Right ventricle myocardium superior (tissue), 1 donor: Measurements from ENCODE around the gene CHD5. TPM values are rescaled to one million over a fixed set of nuclear protein-coding genes. Genes with fewer than 3 reads are reported as not detected.
"Not testable (repeated sequence)": the region's sequence is repeated elsewhere in the genome, so short reads cannot be mapped to it uniquely, and the experiment has no call there.

Experiments used
- ATAC-seq: fragments of 200-7000 bp; cut with Tn5 transposase; one replicate; pipeline ENCODE4 v1.9.1; 2020; ENCODE audit warnings: mild to moderate bottlenecking; ENCODE audit not compliant: poor library complexity
- DNase-seq: peaks from one replicate; pipeline ENCODE4 v3.0.0-alpha.2; 2020
- intact Hi-C: fragments of 100-400 bp; cut with DNase I; formaldehyde crosslinking; loops from one replicate; pipeline ENCODE4 v1.11.2; 2022
- long read RNA-seq: library from polyadenylated mRNA; unstranded; transcript quantifications from one replicate; pipeline ENCODE4 v2.0.0, GENCODE V29; 2021
- total RNA-seq: library from RNA; stranded (reverse); fragmentation: NEBNext Ultra II Directional; extraction: Animal tissue kit (Norgen Biotek cat#: 25700); gene quantifications from one replicate; pipeline ENCODE4 v1.2.1, GENCODE V29; 2021
- donor health status: DM: no; HTN: yes; CAD: no; lungs with severe emphysema.

CHD5 gene
- total RNA-seq = not detected
- long read RNA-seq = 0 reads

DNA sequence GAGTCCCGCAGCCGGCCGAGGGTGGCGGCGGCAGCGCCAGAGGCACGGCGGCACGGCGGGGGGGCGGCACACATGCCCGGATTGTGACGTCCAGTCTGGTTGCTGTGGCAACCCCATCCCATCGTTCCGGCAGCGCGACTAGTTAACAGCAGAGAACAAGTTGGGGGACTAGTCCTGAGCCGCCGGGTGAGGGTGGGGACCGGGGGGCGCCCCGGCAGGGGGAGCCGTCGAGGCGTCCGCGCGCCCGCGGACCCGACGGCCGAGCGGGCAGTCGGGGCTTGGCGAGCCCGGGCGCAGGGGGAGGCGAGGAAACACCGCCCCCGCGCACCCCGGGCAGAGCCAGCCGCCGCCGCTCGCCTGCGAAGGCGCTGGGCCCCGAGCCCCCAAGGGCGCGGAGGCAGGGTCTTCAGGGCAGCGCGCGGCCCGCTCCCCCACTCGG is at the start of gene CHD5:
CHD5 (minus strand) TSS at position 54 of the 439 bp plus-strand sequence. CDS start 298 bp downstream, outside the sequence.
- no peak for ATAC-seq
- no peak for DNase-seq
- intact Hi-C loops = no loop called here

DNA sequence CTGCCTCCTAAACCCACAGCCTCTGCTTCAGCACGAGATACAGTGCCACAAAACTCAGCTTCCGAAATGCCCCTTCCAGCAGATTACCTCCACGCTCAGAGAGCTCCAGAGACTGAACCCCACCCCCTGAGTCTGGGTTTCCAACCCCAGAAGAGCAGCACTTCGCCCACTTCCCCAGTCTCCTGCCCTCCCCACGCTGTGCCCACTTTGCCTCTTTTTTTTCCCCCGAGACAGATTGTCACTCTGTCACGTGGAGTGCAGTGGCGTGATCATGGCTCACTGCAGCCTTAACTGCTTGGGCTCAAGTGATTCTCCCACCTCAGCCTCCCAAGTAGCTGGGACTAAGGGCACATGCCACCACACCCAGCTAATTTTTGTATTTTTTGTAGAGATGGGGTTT is 45.5 kb upstream of the CHD5 start:
- ATAC-seq (no peak), DNase-seq (no peak)
- intact Hi-C loops = no loop called here

DNA sequence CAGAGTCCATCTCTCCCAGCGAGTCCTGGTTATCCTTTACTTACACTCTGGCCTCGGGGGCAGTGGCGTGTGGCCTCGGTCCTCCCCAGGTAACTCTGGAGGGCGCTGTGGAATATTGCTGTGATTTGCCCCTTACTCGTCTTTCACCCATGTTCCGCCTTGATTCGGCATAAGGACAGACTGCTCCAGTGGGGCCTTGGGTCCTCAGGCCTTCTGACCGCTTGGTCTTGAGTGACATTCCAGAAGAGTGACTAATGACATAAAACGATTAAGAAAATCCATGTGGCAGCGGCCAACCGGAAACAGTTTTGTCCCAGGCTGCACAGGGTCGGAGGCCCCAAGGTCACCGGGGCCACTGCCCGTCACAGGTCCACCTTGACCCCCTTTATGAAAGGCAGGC is 44.6 kb upstream of the CHD5 start:
- DNase-seq = no peak
- intact Hi-C loops = no loop called here
- ATAC-seq = no peak

DNA sequence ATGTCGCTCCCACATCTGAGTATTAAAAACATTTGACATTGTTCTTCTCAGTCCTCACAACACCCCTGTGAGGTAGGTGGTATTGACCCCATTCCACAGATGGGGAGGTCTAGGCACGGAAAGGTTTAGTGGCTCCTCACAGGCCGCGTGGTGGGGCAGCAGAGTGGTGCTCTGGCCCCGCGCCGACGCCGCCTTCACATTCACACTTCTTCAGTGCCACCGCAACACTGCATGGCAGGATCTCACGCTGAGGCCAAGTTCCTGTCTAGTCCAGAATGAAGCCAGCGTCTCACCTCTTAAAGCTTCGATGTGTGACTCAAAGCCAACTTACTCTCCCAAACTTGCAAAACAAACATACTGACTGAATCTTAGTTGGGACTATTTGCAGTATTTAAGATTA is 43.5 kb upstream of the CHD5 start:
- DNase-seq (peak; percentile 73), ATAC-seq (peak; percentile 83)
- intact Hi-C loops = no loop called here

DNA sequence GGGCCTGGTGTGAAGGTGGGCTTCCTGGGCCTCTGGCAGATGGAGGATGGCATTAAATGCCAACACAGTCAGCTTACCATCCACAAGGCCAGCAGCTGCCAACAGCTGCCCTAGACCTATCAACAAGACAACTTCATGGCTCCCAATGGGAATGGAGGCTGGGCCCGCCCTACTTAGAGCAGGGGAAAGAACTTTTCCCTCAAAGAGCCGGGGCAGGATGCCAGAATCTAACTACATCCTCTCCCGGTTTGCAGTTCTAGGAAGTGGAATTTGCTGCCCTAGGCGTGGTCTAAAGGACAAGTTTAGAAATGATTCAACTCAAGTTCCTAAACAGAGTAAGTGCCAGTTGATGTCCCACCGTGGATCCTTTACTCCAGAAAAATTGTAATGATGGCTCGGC is 42.5 kb upstream of the CHD5 start:
- ATAC-seq = peak; percentile 58
- intact Hi-C loops = no loop called here
- peak; percentile 81 for DNase-seq

DNA sequence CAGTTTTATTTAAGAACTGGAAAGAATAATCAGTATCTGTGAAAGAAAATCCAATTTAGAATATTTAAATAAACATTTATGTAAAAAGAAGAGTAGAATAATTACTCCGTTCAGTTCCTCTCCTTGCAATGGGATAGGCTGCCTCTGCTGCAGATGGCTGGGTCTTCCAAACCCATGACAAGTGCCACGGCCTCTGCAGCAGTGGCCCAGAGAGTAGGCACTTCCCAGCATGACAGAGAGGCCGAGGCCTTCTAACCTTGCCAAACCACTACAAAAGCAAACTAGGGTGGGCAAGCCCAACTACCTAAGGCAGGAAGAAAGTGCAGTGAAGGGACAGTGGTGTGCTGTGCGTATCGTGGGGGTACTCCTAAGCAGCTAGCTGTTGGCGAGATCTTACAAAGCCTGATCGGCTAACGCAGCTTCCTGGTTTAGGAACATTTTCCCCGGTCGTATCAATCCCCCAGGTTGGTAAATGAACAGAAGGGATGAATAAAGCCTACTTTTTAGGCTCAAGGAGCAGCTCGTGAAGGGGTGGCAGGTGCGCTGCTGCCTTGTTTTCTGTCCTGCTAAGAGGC is 41.2 kb upstream of the CHD5 start:
- intact Hi-C loops = no loop called here
- ATAC-seq (no peak), DNase-seq (no peak)

DNA sequence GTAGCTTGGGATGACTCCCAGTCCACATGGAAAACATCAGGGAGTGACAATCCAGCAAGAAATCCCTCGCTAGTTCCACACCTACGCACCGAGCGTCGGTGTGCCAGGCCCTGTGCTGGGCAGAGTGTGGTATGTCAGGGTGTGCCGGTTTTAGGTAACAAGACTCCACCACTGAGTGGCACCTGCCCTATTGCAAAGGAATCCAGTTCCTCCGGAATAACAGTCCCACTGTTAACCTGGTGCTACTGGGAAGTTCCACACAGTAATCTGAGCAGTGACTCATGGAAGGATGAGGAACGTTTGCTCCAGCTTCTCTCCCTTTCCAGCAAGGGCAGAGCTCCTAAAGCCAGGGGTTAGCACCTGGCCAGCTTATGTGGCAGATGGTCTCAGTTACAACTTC is 40.1 kb upstream of the CHD5 start:
- no peak for DNase-seq
- intact Hi-C loops = no loop called here
- ATAC-seq = no peak

DNA sequence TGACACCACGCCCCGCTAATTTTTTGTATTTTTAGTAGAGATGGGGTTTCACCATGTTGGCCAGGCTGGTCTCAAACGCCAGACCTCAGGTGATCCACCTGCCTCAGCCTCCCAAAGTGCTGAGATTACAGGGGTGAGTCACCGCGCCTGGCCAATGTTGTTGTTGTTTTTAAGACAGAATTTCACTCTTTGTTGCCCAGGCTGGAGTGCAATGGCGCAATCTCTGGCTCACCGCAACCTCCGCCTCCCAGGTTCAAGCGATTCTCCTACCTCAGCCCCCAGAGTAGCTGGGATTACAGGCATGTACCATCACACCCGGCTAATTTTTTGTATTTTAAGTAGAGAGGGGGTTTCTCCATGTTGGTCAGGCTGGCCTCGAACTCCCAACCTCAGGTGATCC is 39.5 kb upstream of the CHD5 start:
- DNase-seq, intact Hi-C loops, ATAC-seq: not testable (repeated sequence)

DNA sequence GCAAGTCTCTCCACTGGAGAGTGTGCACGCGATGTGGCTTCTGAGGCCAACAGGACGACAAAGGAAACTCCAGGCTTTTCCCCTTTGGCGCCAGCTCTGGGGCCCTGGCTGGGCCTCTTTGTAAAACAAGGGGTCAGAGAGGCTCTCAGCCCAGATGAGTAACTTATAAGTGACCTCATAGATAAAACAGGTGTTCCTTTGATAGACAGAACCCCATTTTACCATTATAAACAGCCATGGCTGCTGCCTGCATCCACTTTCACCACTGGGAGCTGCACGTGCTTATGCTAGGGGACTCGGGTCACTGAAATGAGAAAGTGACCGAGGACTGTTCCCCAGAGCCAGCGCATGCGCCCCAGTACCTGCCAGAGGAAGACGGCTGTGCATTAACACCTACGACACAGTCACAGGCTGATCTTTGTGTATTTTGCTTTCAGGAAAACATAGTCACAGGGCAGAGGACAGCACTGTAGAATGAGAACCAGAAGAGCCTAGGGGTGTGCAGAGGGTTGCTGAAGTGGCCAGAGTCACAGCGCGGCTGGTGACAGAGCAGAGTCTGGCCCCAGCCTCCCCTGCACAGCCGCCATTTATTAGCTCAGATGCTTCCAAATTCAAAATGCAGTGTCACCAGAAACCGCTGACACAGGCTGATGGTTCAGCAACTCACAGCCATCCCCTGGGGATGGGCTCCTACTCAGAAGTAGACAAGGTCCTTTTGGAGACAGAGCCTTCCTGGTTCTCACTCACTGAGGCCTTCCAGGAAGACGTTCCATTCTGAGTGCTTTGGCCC is 38.4 kb upstream of the CHD5 start:
- DNase-seq = no peak
- intact Hi-C loops = no loop called here
- ATAC-seq = no peak

DNA sequence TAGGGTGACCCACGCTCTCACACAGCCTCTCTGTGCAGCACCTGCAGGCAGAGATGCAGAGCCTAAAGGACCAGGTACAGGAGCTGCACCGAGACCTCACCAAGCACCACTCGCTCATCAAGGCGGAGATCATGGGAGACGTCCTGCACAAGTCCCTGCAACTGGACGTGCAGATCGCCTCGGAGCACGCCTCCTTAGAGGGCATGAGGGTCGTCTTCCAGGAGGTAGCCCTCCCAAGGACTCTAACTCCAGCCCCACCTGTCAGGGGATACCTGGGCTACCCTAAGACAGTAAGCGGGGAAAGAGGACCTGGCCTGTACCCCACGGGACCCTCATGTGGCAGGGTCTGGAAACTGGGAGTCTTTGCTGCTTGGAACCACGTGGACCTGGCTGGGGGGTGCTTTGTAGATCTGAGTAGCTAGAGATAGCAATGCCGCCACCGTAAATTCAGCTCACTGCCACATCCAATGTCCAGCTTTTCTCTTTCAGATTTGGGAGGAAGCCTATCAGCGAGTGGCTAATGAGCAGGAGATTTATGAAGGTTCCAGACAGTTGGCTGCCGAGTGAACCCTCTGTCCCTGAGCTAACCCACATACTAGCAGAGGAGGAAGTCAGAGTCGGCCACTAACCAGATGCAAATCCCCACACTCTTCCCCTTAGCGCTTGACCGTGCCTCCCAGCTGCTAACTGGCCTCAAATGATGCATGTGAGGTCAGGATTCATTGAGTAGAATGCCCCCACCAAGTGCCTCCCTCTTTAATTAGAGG is 32.3 kb upstream of the CHD5 start:
- DNase-seq (no peak), ATAC-seq (no peak)
- intact Hi-C loops = no loop called here

DNA sequence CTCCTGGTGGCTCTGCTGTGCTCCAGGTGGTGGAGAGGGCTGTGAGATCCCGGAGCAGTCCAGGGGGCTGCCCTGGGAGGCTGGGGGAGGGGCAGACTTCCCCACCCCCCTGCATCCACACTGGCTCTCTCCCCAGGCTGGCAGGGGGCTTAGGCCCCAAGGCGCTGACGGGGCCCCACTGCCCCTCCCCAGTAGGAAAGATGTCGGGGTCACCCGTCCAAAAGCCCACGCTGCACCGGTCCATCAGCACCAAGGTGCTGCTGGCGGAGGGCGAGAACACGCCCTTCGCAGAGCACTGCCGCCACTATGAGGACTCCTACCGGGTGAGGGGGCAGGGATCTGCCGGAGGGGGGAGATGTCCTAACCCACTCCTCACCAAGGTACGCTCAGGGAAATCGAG is 31.6 kb upstream of the CHD5 start:
- ATAC-seq (no peak), DNase-seq (no peak)
- intact Hi-C loops = no loop called here

DNA sequence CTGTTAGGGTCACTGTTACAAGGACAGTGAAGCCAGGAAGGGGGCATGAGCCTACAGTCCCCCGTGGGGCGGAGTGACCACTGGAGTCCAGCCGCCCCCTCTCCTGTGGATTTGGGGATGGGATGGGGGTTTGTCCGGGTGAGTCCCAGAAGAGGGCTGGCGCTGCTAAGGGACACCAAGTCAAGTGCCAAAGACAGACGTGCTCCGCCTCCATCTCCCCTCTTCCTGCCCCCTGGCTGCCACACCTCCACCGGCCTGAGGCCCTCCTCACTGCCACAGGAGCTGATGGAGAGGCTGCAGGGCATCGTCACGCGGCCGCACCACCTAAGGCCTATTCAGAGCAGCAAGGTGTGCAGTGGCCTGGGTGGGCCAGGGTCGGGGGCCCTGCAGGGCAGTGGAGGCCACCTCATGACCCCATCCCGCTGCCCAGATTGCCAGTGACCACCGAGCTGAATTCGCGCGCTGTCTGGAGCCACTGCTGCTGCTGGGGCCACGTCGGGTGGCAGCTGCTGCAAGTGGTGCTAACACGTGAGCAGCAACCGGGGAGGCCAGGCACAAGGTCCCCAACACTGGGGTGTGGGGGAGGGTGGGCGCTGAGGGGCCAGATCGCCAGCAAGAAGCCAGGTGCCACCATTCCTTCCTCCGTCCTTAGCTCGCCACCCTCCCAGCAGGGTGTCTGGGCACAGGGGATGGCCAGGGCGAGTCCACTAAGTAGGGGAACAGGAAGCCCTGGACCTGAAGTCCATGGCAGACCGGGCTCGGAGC is 30.7 kb upstream of the CHD5 start:
- DNase-seq (no peak), ATAC-seq (no peak)

DNA sequence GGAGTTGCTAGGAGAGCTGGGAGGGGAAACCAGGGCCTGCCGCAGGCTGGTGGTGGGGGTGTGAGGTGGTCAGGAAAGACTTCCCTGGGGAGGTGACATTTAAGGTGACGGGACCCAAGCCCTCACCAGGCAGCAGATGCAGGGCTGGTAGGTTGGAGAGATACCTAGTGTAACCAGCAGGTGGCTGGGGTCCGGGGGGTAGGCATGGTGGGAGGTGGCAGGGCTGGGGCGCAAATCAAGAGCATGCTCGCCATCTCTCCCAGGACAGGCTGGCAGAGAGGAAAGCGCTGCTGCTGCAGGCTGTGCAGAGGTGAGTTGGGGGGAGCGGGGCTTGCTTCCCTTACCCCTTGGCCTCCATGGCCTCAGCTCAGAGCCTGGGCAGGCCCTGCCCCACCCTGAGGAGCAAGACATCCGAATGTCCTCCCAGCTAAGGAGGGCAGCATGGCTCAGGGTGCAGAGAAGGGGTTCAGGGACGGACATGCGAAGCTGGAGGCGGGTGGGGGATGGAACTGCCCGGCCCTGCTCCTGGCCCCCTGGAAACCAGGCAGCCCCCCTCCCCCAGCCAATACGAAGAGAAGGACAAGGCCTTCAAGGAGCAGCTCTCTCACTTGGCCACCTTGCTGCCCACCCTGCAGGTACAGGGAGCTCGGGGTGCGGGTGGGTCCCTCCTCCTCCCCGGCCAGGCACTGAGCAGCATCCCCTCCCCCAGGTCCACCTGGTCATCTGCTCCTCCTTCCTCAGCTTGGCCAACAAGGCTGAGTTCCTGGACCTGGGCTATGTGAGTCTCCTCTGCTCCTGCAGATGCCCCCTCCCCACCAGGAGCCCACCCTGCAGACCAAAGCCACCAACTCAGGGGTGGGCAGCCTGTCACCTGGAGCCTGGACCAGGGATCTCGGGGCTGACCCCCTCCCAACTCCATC is 29.8 kb upstream of the CHD5 start:
- intact Hi-C loops = no loop called here
- no peak for ATAC-seq
- no peak for DNase-seq

More for the DNA sequence above, 30.7 kb upstream of the CHD5 start:
- intact Hi-C loops = no loop called here

DNA sequence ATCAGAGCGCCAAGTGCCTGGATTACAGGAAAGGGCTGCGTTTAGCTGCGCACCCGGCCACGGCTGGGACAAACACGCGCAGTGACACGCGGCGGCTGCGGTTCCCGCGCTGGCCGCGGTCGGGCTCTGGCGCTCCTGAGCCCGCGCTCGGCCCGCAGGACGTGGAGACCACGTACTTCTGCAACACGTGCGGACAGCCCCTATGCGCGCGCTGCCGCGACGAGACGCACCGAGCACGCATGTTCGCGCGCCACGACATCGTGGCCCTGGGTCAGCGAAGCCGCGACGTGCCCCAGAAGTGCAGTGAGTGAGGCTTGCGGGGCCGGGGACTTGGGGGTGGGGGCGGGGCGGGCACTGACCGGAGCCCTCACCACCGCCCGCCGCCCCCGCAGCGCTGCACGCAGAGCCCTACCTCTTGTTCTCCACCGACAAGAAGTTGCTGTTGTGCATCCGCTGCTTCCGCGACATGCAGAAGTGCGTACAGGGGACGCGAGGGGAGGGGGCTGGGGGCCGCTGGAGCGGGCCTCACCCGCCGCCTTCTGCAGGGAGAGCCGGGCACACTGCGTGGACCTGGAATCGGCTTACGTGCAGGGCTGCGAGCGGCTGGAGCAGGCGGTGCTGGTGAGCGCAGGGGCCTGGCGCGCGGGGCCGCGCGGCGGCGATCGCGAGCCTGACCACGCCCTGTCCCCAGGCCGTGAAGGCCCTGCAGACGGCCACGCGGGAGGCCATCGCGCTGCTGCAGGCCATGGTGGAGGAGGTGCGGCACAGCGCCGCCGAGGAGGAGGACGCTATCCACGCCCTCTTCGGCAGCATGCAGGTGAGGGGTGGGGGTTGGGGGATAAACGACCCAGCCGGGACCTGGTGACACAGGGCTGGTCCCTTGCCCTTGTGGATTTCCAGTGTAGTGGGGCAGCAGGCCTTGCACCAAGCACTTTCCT is 28.9 kb upstream of the CHD5 start:
- peak; percentile 26 for ATAC-seq
- intact Hi-C loops = no loop called here
- DNase-seq = peak; percentile 72

DNA sequence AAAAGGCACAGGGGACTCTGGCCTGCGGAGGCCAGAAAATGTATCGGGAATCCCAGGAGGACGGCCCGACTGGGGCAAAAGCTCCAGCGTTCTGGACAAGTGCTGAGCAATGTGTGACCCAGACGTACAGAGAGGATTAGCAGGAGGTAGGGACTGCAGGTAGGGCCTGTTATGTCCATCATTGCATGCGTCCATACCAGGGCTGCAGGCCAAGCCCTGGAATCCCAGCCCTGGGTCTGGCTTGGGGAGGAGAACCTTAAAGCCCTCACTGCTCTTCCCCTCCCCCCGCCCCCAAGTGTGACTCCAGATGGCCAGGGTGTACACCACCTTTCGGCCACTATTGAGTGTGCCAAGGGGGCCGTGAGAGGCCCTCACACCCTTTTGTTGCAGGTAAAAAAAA is 27.8 kb upstream of the CHD5 start:
- no peak for ATAC-seq
- DNase-seq = no peak
- intact Hi-C loops = no loop called here

DNA sequence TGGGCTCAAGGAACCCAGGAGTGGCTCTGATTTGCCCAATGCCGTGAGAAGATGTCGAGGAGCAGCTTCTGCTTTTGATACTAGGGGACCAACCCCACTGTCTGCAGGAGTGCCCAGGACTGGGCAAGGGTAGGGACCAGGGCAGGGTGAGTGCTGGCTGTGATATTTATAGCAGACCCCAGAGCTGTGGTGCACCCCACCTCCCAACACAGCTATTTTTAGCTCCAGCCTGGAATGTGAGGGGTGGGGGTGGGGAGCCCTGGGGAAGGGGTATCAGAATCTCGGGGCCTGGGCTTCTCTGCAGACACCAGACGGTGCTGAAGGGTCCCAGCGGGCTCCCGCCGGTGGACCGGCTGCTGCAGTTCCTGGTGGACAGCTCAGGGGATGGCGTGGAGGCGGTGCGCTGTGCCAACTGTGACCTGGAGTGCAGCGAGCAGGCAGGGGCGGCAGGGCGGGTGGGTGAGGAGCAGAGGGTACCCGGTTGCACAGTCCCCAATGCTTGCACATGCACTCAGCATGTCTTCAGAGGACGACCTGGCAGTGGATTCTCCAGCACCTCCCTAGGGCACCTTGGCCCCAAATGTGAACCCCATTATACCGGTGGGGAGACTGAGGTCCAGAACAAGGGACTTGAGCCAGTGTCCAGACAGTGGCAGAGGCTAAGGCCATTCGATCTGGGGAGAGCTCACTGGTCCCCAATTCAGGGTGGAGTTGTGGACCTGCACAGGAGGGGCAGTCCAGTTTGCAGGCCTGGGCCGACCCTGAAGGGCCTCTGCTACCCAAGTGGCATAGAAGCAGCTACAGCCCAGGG is 27.2 kb upstream of the CHD5 start:
- intact Hi-C loops = no loop called here
- peak; percentile 56 for DNase-seq
- peak; percentile 44 for ATAC-seq
